NCI-H1417 treated with DMSO at 0.1 percent for 48 hours (cell line): Measurements from ENCODE around the gene URAD.
"Not testable (repeated sequence)": the region's sequence is repeated elsewhere in the genome, so short reads cannot be mapped to it uniquely, and the experiment has no call there.

Experiments
- DNase-seq: peaks from one replicate; lab custom pipeline; 2025; lab: John Stamatoyannopoulos, UW

Gene URAD

GRCh38 chr13:27970382-27971235, 17.9 kb downstream of the URAD start:
- DNase-seq: no peak

GRCh38 chr13:27969866-27970229, 18.6 kb downstream of the URAD start:
- no peak for DNase-seq

GRCh38 chr13:27969082-27969865, 19.2 kb downstream of the URAD start, which contains the start of gene CDX2:
Gene CDX2, minus strand, starts transcription at chr13:27969315. Its CDS starts 309 bp downstream, at chr13:27969006.
- no peak for DNase-seq

GRCh38 chr13:27968316-27969081, 20.0 kb downstream of the URAD start:
- DNase-seq: no peak

- no peak for DNase-seq
Measured at GRCh38 chr13:27967736-27968315, 20.7 kb downstream of the URAD start.

- no peak for DNase-seq
Measured at GRCh38 chr13:27967203-27967735, 21.2 kb downstream of the URAD start.

GRCh38 chr13:27966641-27967202, 21.8 kb downstream of the URAD start:
- no peak for DNase-seq

- no peak for DNase-seq
Measured at GRCh38 chr13:27965740-27966640, 22.5 kb downstream of the URAD start.

- DNase-seq: no peak
Measured at GRCh38 chr13:27965343-27965739, 23.2 kb downstream of the URAD start.

GRCh38 chr13:27964741-27965323, 23.7 kb downstream of the URAD start:
- DNase-seq: no peak

- DNase-seq: not testable (repeated sequence)
Measured at GRCh38 chr13:27964206-27964605, 24.3 kb downstream of the URAD start.

- no peak for DNase-seq
Measured at GRCh38 chr13:27963491-27963890, 25.0 kb downstream of the URAD start.

GRCh38 chr13:27962982-27963381, 25.5 kb downstream of the URAD start:
- DNase-seq: no peak

- DNase-seq: no peak
Measured at GRCh38 chr13:27962128-27962841, 26.2 kb downstream of the URAD start.

- no peak for DNase-seq
Measured at GRCh38 chr13:27961227-27962085, 27.0 kb downstream of the URAD start.

- no peak for DNase-seq
Measured at GRCh38 chr13:27960362-27961226, 27.9 kb downstream of the URAD start.

GRCh38 chr13:27959976-27960361, 28.5 kb downstream of the URAD start:
- no peak for DNase-seq
